Ammon's horn (tissue), 1 donor: Measurements from ENCODE around the gene TP53AIP1.

ENCODE experiments used
- DNase-seq: peaks from one replicate; pipeline ENCODE4 v3.0.0-alpha.2; 2016; ENCODE audit warnings: low spot score

The TP53AIP1 gene, protein sequence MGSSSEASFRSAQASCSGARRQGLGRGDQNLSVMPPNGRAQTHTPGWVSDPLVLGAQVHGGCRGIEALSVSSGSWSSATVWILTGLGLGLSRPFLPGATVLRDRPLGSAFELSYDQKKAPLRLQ

DNA sequence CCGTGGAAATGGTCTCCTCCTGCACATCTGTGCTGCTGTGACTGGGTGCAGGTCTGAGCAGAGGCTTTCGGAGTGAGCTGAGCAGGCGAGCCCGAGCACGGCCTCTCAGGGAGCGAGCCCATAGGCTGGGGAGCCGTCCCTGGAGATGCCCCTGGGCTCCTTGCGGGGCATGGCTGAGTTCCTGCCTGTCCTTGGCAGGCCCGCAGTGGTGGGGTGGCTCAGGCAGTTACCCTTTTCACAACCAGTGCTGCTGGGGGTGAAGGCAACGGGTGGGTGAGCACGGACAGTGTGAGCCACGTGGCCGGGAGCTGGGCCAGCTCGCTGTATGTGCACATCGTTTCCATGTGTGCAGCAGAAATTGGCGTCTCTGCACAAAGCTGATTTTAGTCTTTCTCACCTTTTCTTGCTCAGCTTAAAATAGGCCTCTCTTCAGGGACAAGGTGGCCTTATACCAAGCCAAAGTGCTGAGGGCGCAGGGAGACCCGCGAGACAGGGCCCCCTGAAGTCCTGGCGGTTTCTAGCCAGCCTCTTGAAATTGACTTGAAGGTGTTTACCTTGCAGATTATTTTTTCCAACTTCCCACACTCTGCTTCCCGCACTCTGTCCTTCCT lies at the start of gene TP53AIP1:
Gene TP53AIP1, minus strand, starts transcription at position 55 of the 611 bp plus-strand sequence. CDS start 5,053 bp downstream, outside the sequence.
- no peak for DNase-seq

DNA sequence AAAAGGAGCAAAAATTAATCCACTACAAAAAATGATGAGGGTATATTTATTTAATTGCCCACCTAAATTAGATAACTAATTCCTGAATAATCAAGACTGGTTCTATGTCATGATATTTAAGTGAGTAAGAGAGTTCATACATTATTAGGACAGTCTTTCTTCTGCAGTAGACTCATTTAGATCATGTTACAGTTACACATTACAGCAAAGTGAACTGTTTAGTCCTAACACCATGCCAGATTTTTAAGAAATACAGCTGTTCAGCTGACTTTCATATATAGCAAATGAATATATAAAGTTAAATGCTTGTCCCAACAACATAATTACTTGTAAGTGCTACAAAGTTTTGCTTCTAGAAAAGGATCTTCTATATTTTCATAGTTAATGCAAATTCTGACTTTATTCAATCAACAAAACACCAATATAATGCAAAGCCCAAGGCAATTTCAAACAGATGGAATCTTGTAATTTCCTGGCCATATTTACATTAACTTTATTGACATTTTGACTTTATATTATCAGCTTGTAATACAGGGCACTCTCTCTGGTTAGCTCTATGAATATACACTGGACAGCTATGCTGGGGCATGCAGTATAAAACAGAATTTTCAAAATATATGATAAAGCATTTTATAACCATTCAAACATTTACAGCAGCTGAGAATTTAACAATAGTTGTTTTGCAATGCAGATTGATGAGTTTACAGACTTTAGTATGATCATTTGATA lies 45.7 kb upstream of the TP53AIP1 start:
- DNase-seq = no peak

DNA sequence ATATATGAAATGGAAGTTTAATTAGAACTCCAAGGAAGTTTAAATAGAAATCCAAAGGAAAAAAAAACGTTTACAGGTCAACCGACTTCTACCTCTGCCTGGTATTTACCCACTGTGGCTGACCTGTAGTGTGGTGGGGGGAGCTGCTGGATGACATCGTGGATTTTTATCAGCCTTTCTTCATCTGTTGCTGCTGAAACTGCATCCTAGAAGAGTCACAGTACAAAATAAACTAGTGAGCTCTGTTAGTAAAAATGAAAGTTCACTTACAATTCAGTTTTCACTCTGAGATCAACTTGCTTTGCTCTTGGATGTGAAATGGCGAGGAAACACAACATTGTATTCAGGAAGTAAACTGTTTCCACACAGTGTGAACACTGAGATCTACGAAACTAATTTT lies 43.2 kb upstream of the TP53AIP1 start:
- no peak for DNase-seq

DNA sequence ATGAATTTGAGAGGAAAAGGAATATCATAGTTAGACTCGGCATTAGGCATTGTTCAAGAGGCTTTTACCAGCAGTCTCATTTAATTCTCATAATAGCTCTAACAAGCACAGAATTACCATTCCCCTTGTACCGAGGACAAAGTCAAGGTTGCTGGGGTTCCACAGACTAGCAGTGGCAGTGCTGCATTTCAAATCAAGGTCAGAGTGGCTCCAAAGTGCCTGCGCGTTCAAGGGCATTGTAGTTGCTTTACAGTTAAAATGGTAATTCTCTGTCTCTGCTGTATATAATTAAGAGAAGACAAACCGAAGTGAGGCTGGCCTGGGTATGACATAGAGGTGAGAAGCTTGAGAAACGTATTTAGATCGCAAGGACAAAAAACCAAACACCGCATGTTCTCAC lies 40.4 kb upstream of the TP53AIP1 start:
- DNase-seq = no peak

DNA sequence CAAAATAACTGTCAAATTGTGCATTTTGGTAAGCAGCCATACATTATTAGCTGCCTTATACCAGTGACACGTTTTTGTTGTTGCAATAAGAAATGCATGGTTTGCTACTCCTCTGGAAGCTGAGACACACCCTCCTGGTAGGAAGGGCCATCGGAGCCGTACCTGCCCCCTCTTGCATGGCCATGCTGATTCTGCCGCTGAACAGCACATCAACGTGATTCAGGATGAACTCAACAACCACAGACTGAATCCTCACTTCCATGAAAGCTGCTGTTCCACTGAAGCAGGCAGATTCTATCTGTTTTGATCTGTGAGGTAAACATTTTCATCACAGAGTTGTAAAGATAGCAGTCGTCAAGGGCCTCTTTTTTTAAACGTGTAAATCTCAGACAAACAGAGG lies 38.6 kb upstream of the TP53AIP1 start:
- no peak for DNase-seq

DNA sequence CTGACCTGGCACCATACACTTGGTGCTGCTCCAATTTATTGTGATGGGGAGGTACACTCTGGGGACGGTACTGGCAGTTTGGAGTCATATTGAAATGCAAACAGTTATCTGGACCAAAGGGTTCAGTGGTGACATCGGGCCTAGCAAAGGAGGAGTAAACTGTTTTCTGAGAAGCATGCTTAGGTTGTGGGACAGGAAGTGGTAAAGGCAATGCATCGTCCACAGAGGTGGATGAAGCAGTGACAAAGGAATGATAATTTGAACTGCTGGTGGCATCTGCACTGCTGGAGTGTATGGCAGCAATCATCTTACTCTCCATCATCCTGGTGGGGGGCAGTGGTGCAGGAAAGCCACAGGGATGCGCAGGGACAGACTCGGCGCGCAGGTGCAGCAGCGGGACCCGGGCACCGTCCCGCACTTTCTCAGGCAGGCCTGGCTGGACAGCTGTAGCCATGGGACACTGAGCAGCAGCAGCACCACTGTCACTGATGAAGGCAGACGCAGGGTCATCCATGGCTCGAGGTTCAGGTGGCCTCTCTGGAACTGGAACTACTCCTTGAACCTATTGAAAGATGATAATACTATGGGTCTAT lies 28.0 kb upstream of the TP53AIP1 start:
- no peak for DNase-seq

DNA sequence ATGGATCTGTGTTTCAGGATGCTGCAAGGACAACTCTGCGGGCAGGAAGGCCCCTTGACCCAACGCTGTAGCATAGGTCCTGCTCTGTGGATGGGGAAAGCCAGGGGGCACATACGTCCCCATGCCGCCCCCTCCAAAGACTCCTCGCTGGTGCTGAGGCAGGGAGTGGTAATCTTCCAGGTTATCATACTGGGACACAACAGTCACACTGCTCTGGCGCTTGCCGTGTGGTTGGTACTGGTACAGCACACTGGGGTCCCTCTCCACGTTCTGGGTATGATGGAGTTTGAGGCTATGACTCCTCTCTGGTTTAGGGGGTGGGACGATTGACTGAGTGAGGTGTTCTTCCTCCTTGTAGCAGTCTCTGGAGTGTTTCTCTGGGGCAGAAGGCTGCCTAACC lies 26.2 kb upstream of the TP53AIP1 start:
- DNase-seq = no peak

DNA sequence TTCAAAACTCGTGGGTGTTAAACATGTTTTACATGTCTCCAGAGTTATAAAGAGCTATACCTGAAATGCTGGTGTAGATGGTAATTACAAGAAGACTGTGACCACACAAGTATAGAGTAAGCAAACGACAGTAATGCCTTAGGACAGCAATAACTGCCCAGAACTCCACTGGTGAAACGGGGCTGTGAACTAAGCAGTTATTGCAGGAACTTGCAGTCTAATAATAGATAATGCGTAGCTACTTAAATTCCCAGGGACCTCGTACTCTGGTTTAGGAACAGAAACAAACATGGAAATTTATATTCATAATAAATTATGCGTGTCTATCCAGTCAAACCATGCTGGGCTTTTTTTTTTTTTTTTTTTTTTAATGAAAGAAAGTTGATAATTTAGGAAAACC lies 24.9 kb upstream of the TP53AIP1 start:
- no peak for DNase-seq

DNA sequence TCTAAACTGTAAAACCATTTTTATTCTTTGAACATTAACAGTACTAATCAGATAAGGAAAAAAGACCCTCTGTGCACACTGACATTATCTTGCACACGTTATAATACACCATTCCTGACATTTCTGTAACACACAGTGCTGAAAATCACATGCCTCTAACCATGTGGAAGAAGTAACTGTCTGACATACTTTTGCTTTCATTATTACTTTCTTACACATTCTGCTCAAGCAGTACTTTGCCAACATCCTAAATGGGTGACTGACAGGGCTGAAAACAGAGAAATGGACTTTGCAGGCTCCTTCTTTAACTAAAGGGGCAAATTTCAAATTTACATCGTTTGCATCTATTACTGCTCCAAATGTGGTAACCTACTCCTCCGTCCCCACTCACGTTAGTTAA lies 22.8 kb upstream of the TP53AIP1 start:
- DNase-seq = peak; percentile 33

DNA sequence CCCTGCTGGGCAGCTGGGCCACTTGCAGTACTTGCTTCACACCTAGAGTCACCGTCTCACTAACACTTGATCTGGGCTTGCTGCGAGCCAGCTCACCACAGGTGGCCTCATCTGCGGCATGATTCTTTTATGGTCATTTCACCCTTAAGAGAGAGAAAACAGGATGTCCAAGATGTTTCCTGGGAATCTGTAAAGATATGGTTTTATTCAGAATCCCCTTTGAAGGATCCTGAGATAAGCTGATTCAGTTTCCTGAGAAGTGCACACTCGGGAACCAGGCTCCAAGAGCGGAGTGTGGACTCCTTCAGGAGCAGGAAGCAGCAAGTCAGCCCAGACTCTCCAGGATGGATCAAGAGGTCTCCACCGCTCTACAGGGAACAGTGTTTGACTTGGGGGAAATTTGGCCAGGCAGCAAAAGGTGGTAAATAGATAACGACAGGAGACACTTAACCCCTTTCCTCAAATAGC lies 21.8 kb upstream of the TP53AIP1 start:
- DNase-seq = no peak

DNA sequence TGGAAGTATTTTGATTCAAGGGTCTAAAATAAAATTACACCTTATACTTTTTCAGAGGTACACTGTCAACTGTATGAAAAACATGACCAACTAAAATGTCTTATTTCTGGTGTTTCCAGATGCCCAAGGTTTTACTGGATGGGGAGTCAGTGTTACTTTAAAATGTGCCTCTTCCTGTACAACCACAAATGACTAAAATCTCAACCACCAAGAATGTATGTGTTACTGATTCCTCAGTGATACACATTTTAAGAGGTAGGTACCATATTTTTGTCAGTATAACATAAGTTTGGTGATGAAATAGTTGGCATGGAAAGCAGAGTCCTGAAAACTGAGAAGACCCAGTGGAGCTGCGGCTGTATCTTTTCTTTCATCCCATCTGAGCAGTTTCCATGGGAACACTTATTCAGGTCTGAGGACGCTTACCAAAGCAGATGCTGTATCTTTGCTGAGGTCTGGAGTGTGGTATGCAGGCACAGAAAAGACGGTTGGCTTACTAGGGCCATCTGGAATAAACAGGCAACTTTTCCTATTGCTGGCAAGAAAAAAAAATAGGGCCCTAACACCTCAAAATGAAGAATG lies 21.2 kb upstream of the TP53AIP1 start:
- peak; percentile 50 for DNase-seq

DNA sequence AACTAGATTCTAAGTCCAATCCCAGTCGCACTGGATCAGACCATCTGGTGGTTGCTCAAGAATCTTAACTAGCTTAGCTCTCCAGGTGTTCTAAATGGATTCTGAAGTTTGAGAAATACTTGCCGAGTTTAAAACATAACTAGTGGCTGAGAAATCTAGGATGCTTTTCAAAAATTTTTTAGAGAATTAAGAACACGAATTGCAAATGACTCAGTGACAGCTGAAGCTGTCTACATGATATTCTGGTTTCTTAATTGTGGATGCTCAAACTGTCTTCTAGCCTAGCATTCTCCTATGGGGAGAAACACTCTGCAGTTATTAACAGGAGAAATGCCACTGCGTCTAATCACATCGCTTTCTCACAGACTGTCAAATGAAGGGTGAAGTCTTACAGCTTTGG lies 20.2 kb upstream of the TP53AIP1 start:
- DNase-seq = no peak

DNA sequence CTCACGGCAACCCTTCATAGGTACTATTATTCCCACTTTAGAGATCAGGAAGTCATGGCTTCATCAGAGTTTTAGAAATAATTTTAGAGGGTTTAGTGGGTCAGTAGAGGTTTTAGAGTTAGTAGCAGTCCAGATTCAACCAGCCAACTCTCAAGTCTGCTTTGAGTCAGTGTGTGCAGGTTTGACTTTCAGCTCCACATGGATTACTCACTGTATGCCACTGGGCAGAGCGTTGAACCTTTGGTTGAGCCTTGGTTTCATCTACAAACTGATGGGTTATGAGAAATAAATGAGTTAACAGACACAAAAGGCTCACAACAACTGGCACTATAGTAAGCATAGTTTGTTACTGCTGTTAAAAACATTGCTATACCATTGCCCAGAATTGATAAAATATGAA lies 19.0 kb upstream of the TP53AIP1 start:
- no peak for DNase-seq

DNA sequence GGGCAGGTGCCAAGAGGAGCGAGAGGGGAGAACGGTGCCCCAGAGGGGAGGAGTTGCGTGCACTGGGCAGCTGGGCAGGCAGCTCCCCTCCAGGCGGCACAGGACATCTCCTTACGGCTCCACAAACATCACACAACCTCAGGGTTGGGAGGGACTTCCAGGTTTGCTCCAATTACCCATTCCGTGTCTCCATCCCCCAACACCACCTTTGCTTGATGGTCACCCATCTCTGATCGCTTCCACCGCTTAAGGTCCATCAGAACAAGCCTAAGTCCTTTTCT lies 14.5 kb upstream of the TP53AIP1 start:
- no peak for DNase-seq

DNA sequence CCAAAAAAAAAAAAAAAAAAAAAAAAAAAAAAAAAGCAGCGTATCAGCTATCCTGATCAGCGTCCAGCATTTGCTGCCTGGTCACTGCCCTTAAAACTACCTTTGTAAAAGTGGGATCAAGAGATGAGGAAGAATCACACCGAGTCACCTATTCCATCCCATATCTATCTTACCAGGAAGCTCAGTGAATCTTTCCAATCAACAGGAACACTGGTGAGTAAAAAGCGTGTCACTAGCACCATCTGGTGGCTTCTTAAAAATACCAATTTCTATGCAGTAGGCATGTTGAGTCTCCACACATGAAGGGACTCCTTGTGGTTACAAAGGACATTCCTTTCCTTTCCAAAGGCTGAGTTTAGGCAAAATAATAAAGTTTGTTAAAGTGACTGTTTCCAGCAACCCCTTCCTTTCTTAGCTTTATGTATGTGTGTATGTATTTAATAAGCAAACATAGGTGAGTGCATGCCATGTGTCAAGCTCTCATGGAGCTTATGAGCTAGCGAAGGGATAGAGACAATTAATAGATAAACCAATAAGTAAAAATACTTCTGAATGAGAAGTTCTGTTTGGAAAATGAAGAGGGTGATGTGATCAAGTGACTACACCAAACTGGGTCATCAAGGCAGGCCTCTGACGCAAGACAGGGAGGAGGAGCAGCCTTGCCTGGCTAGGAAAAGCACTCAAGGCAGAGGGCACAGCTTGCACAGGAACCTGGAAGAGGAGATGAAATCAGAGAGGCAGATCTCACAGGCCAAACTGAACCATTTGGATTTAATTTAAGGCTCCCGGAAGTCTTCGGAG lies 13.9 kb upstream of the TP53AIP1 start:
- peak; percentile 81 for DNase-seq

DNA sequence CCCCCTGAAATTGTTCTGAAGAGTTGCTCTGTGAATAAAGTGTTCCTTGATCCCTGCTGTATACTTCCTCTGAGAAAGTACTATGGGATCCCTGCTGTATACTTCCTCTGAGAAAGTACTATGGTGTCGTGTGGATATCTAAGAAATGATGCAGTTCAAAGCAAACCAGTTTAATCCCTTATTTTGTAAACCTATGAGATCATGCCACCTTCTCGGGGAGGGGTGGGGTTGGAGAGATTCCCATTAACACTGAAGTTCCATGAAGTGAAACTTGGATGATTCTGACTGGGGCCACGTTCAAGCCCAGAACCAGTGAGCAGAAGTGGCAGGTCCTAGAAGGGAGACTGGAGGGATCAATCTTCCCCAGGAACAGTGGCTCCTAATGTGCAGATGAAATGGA lies 13.0 kb upstream of the TP53AIP1 start:
- no peak for DNase-seq

DNA sequence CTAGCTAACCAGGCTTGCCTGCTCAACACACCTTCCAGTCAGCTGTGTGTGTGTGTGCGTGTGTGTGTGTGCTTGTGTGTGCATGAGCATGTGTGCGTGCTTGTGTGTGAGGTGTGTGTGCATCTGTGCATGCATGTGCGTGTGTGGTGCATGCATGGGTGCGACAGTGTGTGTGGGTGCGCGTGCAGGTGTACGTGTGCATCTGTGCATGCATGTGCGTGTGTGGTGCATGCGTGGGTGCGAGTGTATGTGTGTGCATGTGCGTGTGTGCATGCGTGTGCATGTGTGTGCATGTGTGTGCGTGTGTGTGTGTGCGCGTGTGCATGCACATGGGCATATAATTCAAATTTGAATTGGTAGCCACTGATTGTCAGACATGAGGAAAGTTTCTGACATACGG lies 10.5 kb upstream of the TP53AIP1 start:
- DNase-seq = no peak

DNA sequence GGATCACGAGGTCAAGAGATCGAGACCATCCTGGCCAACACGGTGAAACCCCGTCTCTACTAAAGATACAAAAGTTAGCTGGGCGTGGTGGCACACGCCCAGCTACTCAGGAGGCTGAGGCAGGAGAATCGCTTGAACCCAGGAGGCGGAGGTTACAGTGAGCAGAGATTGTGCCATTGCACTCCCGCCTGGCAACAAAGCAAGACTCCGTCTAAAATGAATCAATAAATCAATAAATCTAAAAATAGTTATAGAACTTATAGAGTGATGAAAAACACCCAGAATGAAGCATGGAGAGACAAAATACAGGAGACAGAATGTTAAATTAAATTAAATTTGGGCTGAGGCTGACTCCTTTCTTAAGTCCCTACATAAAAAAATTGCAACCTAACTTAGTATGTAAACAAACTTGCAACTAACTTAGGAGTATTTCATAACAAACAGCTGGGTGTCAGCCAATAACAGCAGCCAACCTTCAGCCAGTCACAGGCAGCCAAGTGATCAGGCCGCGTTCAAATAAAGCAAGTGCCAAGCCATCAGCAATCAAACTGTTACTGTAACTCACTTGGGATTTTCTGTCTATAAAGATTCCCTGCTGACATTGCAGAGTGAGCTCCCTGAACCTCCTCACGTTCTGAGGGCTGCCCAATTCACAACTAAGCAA lies 7.3 kb upstream of the TP53AIP1 start:
- DNase-seq = no peak

DNA sequence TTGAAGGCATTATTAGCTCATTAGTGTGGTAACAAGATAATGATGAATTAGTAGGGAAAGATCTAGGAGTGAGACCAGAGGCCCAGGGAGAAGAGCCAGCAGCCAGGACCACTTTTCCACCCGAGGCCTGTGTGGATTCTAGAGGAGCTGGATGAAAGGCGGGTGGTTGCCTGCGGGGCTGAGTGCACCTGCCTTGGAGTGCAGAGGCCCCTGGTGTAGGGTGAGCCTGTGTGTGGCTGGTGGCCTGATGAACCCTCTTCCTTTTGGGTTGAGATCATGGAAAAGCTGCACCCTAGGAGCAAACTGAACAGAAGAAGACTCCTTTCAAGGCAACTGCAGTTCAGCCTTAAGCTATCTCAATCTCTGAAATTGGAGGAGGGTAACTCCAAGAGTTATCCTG lies 5.9 kb upstream of the TP53AIP1 start:
- DNase-seq = no peak

DNA sequence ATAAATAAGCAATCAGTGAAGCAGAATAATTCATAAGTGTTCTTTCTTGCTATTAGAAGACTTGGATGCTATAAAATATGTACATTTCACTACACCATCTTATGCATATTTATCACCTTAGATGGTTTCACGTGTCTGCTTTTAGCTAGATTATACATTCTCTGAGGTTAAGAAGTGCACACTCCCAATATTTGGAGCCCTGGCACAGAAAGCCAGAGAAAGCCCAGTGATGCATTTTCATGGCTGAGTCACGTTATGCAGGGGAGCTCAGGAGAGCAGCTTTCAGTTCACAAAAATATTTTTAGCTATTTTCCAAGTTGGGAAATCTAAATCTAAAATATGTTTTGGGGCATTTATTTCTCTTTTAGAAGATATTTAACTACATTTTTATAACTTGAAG lies 5.1 kb upstream of the TP53AIP1 start:
- DNase-seq = no peak

DNA sequence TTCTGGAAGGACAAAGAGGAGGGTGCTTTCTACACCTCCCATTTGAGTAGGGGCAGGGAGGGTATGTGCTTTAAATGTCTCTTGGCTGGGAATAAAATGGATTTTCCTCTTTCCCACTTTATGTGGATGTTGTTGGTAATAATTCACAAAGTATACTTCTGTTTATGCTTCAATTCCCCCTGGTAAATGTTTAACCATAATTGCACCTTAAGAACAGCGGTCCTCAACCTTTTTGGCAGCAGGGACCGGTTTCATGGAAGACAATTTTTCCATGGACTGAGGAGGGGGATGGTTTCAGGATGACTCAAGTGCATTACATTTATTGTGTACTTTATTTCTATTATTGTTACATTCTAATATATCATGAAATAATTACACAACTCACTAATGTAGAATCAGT lies 4.0 kb upstream of the TP53AIP1 start:
- no peak for DNase-seq
